GM23338 (cell line): ENCODE results near the gene SORBS1. TPM values are rescaled to one million over a fixed set of nuclear protein-coding genes. Genes with fewer than 3 reads are reported as not detected.
A peak's percentile ranks its signal among the peaks of the same experiment; 100 is the strongest.

Experiments
- ATAC-seq: fragments of 200-7000 bp; cut with Tn5 transposase; 3 replicates; pipeline ENCODE4 v1.9.1; 2020
- DNase-seq: peaks from one replicate; pipeline ENCODE4 v3.0.0-alpha.2; 2015; ENCODE audit warnings: low spot score
- H2AFZ ChIP-seq: fragments of 200-600 bp; sonication (generic); 2 replicates; pipeline ENCODE4 v1.8.0; 2016; ENCODE audit warnings: antibody characterized with exemption, mild to moderate bottlenecking, moderate library complexity
- H3F3A ChIP-seq: fragments of 200-600 bp; sonication (generic); replicated peaks from 2 replicates; pipeline ENCODE4 v1.8.0; 2017; ENCODE audit warnings: antibody characterized with exemption, mixed run types, low read depth
- H3K27ac ChIP-seq: fragments of 200-600 bp; sonication (generic); 2 replicates; pipeline ENCODE4 v1.6.1; 2016; ENCODE audit warnings: low read depth
- H3K27me3 ChIP-seq: fragments of 200-600 bp; sonication (generic); 2 replicates; pipeline ENCODE4 v1.8.0; 2016; ENCODE audit warnings: mild to moderate bottlenecking, mixed run types, moderate library complexity; ENCODE audit not compliant: insufficient read depth
- H3K36me3 ChIP-seq: fragments of 200-600 bp; sonication (generic); 2 replicates; pipeline ENCODE4 v1.8.0; 2016; ENCODE audit warnings: mild to moderate bottlenecking; ENCODE audit not compliant: insufficient read depth
- H3K4me1 ChIP-seq: fragments of 200-600 bp; sonication (generic); 2 replicates; pipeline ENCODE4 v1.8.0; 2016; ENCODE audit warnings: mild to moderate bottlenecking, moderate library complexity; ENCODE audit not compliant: insufficient read depth
- H3K4me2 ChIP-seq: fragments of 200-600 bp; sonication (generic); 2 replicates; pipeline ENCODE4 v1.7.1; 2017; ENCODE audit warnings: mixed run types
- H3K4me3 ChIP-seq: fragments of 200-600 bp; sonication (generic); 2 replicates; pipeline ENCODE4 v1.6.1; 2016; ENCODE audit warnings: mixed run types
- H3K79me2 ChIP-seq: fragments of 200-600 bp; sonication (generic); replicated peaks from 2 replicates; pipeline ENCODE4 v1.8.0; 2017; ENCODE audit warnings: mild to moderate bottlenecking; ENCODE audit not compliant: insufficient read depth
- H3K9me2 ChIP-seq: fragments of 200-600 bp; sonication (generic); 2 replicates; pipeline ENCODE4 v1.8.0; 2017; ENCODE audit not compliant: insufficient read depth
- H4K20me1 ChIP-seq: fragments of 200-600 bp; sonication (generic); replicated peaks from 2 replicates; pipeline ENCODE4 v1.8.0; 2017; ENCODE audit warnings: mild to moderate bottlenecking; ENCODE audit not compliant: insufficient read depth
- H3K27ac Mint-ChIP-seq: 2 replicates; pipeline ENCODE4 v1.8.0; 2020; ENCODE audit warnings: inconsistent platforms, mild to moderate bottlenecking, moderate library complexity, mixed read lengths
- H3K27me3 Mint-ChIP-seq: 3 replicates; pipeline ENCODE4 v1.8.0; 2022; ENCODE audit warnings: low read depth, mild to moderate bottlenecking, moderate library complexity, mixed read lengths, inconsistent platforms; ENCODE audit not compliant: insufficient read depth, poor library complexity
- H3K36me3 Mint-ChIP-seq: 3 replicates; pipeline ENCODE4 v1.8.0; 2021; ENCODE audit warnings: low read depth, mild to moderate bottlenecking, inconsistent platforms, moderate library complexity, mixed read lengths
- H3K4me1 Mint-ChIP-seq: 3 replicates; pipeline ENCODE4 v1.8.0; 2020; ENCODE audit warnings: mild to moderate bottlenecking, inconsistent platforms, mixed read lengths
- H3K4me3 Mint-ChIP-seq: 3 replicates; pipeline ENCODE4 v1.8.0; 2021; ENCODE audit warnings: moderate library complexity, mild to moderate bottlenecking, inconsistent platforms, mixed read lengths
- H3K9me3 Mint-ChIP-seq: 3 replicates; pipeline ENCODE4 v1.8.0; 2020; ENCODE audit warnings: moderate library complexity, mild to moderate bottlenecking, inconsistent platforms, mixed read lengths
- JUNB ChIP-seq: IDR thresholded peaks from one replicate; pipeline ENCODE4 v1.6.1; 2016; ENCODE audit warnings: antibody characterized with exemption; ENCODE audit not compliant: unreplicated experiment
- NANOG ChIP-seq: IDR thresholded peaks from 2 replicates; pipeline ENCODE4 v1.6.1; 2016; ENCODE audit warnings: antibody characterized with exemption, borderline replicate concordance
- ZNF114 ChIP-seq: fragments of 250-450 bp; sonication (Bioruptor Pico); IDR thresholded peaks from 2 replicates; pipeline ENCODE4 v1.5.0; 2020; ENCODE audit warnings: mild to moderate bottlenecking, moderate library complexity
- ZNF331 ChIP-seq: fragments of 250-450 bp; sonication (Bioruptor Pico); IDR thresholded peaks from 2 replicates; pipeline ENCODE4 v1.5.0; 2020; ENCODE audit warnings: low read depth, mild to moderate bottlenecking, moderate library complexity
- polyA plus RNA-seq: library from polyadenylated mRNA; unstranded; fragments of >200 nt; fragmentation: Nextera tagmentation; extraction: Ambion mirVana; gene quantifications from 2 replicates; pipeline ENCODE4 v1.2.1, GENCODE V29; 2016
- total RNA-seq: library from RNA; depleted of rRNA; stranded (reverse); fragments of >200 nt; shearing (Covaris generic); gene quantifications from 2 replicates; pipeline ENCODE4 v1.2.3, GENCODE V29; 2014
- TF ChIP-seq, protein P1 (sequence below): IDR thresholded peaks from one replicate; pipeline ENCODE4 v1.6.1; 2018; ENCODE audit warnings: antibody characterized with exemption; ENCODE audit not compliant: unreplicated experiment
- TF ChIP-seq, protein P2 (sequence below), 2 experiments: fragments of 200-600 bp in 1 of 2; sonication (generic) in 1 of 2; conservative IDR thresholded peaks; 2 replicates each; pipeline versions ENCODE4 v1.5.1 to v1.6.1; 2016 to 2017; ENCODE audit warnings: antibody characterized with exemption in 2 of 2, low read depth in 2 of 2, mild to moderate bottlenecking in 2 of 2, moderate library complexity in 1 of 2
- TF ChIP-seq, protein P3 (sequence below): IDR thresholded peaks from 2 replicates; pipeline ENCODE4 v1.6.1; 2016; ENCODE audit warnings: antibody characterized with exemption

Gene SORBS1
- total and polyA plus RNA-seq, 2 experiments from 2014 or later = 47.7 to 51.5 TPM

DNA sequence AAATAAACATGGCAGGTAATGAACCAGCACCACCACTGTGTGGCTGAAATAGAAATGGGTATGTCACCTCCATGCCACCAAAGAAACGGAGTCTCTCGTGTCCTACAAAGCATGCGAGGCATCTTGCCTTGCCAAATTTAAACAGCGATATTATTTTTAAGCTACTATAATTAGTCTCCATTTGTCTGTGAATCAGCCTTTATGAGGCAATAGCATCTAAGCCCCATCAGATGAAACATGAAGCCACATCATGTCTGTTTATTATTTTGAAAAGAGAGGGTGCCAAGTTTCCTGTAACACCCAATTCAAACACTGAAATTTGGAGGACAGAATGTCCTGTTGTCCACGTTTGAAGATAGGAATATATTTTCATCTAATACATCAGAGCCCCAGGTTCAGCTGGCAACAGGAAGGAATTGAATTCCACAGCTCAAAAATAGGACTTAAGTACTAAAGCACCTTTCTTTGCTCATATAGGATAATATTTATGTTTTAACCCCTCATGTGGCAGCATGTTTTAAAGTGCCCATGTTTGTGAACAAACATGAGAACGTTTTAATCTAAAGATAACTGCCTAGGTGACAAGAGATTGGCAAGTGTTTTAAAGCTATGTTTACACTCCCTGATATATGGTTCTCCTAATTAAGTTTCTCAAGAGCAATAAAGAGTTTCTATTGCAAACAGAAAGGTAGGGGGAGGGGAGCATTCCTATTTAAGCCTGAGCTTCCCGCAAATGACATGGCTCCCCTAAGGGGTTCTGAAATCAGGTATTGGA is 86.8 kb downstream of the SORBS1 start:
- ATAC-seq = no peak
- Mint-ChIP-seq H3K4me3 (no peak overlapping the region), H3K9me3 (no peaks in the 10 kb centered on the region), H3K36me3 (no peaks in the 10 kb centered on the region), H3K4me1 (peaks cover 70% of the 10 kb centered on the region), H3K27ac (peak overlapping the region; percentile 77; the same call in 1 of the 2 replicates), H3K27me3 (peaks cover 5% of the 10 kb centered on the region)
- Histone ChIP-seq H3K4me3 (no peak overlapping the region), H3K4me1 (peaks cover 58% of the 10 kb centered on the region), H3K9me2 (no peaks in the 10 kb centered on the region), H3K27me3 (no peaks in the 10 kb centered on the region), H3K79me2 (peaks cover 16% of the 10 kb centered on the region), H4K20me1 (no peaks in the 10 kb centered on the region), H3K36me3 (no peaks in the 10 kb centered on the region), H2AFZ (no peak overlapping the region), H3K27ac (peak overlapping the region; percentile 12; the same call in 1 of the 2 replicates), H3F3A (no peaks in the 10 kb centered on the region; the same call in 1 of the 2 replicates), H3K4me2 (peak overlapping the region; percentile 37; the same call in 1 of the 2 replicates)
- peak; percentile 39 for DNase-seq
- TF ChIP-seq ZNF114 (CRISPR knock-in tag) = no peak
- TF ChIP-seq, protein P1, sequence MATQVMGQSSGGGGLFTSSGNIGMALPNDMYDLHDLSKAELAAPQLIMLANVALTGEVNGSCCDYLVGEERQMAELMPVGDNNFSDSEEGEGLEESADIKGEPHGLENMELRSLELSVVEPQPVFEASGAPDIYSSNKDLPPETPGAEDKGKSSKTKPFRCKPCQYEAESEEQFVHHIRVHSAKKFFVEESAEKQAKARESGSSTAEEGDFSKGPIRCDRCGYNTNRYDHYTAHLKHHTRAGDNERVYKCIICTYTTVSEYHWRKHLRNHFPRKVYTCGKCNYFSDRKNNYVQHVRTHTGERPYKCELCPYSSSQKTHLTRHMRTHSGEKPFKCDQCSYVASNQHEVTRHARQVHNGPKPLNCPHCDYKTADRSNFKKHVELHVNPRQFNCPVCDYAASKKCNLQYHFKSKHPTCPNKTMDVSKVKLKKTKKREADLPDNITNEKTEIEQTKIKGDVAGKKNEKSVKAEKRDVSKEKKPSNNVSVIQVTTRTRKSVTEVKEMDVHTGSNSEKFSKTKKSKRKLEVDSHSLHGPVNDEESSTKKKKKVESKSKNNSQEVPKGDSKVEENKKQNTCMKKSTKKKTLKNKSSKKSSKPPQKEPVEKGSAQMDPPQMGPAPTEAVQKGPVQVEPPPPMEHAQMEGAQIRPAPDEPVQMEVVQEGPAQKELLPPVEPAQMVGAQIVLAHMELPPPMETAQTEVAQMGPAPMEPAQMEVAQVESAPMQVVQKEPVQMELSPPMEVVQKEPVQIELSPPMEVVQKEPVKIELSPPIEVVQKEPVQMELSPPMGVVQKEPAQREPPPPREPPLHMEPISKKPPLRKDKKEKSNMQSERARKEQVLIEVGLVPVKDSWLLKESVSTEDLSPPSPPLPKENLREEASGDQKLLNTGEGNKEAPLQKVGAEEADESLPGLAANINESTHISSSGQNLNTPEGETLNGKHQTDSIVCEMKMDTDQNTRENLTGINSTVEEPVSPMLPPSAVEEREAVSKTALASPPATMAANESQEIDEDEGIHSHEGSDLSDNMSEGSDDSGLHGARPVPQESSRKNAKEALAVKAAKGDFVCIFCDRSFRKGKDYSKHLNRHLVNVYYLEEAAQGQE = no peak
- TF ChIP-seq, protein P2, sequence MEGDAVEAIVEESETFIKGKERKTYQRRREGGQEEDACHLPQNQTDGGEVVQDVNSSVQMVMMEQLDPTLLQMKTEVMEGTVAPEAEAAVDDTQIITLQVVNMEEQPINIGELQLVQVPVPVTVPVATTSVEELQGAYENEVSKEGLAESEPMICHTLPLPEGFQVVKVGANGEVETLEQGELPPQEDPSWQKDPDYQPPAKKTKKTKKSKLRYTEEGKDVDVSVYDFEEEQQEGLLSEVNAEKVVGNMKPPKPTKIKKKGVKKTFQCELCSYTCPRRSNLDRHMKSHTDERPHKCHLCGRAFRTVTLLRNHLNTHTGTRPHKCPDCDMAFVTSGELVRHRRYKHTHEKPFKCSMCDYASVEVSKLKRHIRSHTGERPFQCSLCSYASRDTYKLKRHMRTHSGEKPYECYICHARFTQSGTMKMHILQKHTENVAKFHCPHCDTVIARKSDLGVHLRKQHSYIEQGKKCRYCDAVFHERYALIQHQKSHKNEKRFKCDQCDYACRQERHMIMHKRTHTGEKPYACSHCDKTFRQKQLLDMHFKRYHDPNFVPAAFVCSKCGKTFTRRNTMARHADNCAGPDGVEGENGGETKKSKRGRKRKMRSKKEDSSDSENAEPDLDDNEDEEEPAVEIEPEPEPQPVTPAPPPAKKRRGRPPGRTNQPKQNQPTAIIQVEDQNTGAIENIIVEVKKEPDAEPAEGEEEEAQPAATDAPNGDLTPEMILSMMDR (conservative IDR thresholded peaks at IDR 0.05; ENCODE audit: low read depth in 2 of 2) = no peak
- TF ChIP-seq, protein P3, sequence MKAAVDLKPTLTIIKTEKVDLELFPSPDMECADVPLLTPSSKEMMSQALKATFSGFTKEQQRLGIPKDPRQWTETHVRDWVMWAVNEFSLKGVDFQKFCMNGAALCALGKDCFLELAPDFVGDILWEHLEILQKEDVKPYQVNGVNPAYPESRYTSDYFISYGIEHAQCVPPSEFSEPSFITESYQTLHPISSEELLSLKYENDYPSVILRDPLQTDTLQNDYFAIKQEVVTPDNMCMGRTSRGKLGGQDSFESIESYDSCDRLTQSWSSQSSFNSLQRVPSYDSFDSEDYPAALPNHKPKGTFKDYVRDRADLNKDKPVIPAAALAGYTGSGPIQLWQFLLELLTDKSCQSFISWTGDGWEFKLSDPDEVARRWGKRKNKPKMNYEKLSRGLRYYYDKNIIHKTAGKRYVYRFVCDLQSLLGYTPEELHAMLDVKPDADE = no peak

DNA sequence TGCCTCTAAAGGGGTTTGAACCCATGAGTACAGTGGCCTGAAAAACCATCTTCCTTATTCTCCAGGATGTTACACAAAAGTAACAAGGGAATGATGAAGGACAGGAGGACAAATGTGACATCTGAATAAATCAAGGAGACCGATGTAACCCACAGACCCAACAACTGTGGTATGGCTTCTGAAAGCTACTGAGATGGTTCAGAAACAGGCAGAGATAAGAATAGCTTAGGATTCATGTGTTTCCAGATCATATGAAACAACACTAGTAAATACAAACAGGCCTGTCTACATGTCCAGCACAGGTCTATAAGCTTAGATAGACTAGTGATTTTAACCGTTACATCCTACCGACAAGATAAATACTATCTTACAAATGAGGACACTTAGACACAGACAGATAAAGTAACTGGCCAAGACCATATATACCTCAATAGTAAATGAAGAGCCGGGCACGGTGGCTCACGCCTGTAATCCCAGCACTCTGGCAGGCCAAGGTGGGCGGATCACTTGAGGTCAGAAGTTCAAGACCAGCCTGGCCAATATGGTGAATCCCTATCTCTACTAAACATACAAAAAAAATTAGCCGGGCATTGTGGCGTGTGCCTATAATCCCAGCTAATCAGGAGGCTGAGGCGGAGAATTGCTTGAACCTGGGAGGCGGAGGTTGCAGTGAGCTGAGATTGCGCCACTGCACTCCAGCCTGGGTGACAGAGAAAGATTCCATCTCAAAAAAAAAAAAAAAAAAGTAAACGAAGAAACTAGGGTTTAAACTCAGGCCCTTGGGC is 88.7 kb downstream of the SORBS1 start:
- H4K20me1 ChIP-seq = no peaks in the 10 kb centered on the region
- H3K4me1 Mint-ChIP-seq = peaks cover 70% of the 10 kb centered on the region
- no peak for TF ChIP-seq ZNF331 (CRISPR knock-in tag)
- TF ChIP-seq, protein P2 (conservative IDR thresholded peaks at IDR 0.05; ENCODE audit: low read depth in 2 of 2) = no peak
- no peak for TF ChIP-seq JUNB
- TF ChIP-seq NANOG = no peak

More for the DNA sequence above, 88.7 kb downstream of the SORBS1 start:
- no peaks in the 10 kb centered on the region for H3K9me2 ChIP-seq
- ATAC-seq (no peak), DNase-seq (no peak)
- Mint-ChIP-seq H3K27me3 (peaks cover 2% of the 10 kb centered on the region), H3K36me3 (no peaks in the 10 kb centered on the region), H3K9me3 (no peaks in the 10 kb centered on the region), H3K27ac (no peak overlapping the region), H3K4me3 (no peak overlapping the region)
- no peaks in the 10 kb centered on the region for H3K27me3 ChIP-seq
- H2AFZ ChIP-seq = no peak overlapping the region
- no peak overlapping the region for H3K4me3 ChIP-seq
- no peak overlapping the region for H3K4me2 ChIP-seq
- H3F3A ChIP-seq = no peaks in the 10 kb centered on the region; the same call in 1 of the 2 replicates
- H3K27ac ChIP-seq = no peak overlapping the region
- peaks cover 66% of the 10 kb centered on the region for H3K4me1 ChIP-seq
- no peaks in the 10 kb centered on the region for H3K36me3 ChIP-seq
- peaks cover 29% of the 10 kb centered on the region for H3K79me2 ChIP-seq
